DND-41 (cell line): ENCODE measurements around the gene CCDC171.

Experiments used
- CTCF ChIP-seq: IDR thresholded peaks from 2 replicates; pipeline ENCODE4 v1.5.1; 2012; ENCODE audit warnings: borderline replicate concordance, low read length, moderate library complexity, mild to moderate bottlenecking; ENCODE audit not compliant: poor library complexity, severe bottlenecking; ENCODE audit errors: extremely low read depth
- EZH2 ChIP-seq: IDR thresholded peaks from 3 replicates; pipeline ENCODE4 v1.6.1; 2012; ENCODE audit warnings: borderline replicate concordance, low read depth, mild to moderate bottlenecking, moderate library complexity, low read length, inconsistent platforms; ENCODE audit not compliant: severe bottlenecking

GRCh38 chr9:15975101-15975778, 422.4 kb downstream of the CCDC171 start:
- TF ChIP-seq EZH2 (no peak), CTCF (no peak)
